Measurements from ENCODE around the gene TRIM23.

DNA sequence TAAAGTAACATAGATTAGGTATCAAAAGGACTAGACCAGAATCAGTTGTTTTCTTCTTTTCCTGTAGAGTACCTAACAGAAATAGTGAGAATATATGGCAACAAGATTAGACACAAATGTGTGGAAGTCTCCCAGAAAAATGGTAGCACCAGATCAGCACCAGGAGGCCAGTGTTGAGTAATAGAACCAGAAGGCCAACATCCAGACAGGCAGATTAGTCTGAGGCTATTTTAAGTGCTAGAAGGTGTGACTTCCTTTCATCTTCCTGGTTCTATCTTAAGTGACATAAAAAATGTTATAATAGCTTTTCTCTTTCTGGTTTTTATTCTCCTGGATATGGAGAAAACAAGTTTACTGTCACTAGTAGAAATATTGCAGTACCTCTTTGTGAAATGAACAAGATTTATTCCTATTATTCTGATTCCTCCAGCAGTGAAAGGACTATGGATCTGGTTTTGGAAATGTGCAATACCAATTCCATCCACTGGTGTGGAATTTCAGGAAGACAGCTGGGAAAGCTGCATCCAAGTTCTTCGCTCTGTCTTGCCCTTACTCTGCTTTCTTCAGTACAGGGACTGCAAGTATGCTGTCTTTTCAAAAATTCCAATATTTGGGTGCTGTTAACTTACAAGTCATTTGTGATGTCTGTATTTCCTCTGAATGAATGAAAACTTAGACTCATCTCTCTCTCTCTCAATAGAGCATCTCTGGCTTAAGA lies 39.8 kb upstream of the TRIM23 start:
- TF ChIP-seq, protein P1, sequence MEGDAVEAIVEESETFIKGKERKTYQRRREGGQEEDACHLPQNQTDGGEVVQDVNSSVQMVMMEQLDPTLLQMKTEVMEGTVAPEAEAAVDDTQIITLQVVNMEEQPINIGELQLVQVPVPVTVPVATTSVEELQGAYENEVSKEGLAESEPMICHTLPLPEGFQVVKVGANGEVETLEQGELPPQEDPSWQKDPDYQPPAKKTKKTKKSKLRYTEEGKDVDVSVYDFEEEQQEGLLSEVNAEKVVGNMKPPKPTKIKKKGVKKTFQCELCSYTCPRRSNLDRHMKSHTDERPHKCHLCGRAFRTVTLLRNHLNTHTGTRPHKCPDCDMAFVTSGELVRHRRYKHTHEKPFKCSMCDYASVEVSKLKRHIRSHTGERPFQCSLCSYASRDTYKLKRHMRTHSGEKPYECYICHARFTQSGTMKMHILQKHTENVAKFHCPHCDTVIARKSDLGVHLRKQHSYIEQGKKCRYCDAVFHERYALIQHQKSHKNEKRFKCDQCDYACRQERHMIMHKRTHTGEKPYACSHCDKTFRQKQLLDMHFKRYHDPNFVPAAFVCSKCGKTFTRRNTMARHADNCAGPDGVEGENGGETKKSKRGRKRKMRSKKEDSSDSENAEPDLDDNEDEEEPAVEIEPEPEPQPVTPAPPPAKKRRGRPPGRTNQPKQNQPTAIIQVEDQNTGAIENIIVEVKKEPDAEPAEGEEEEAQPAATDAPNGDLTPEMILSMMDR (IDR thresholded peaks at IDR 0.05; ENCODE audit: borderline replicate concordance, extremely low read depth, low read length, poor library complexity, severe bottlenecking) = peak; percentile 21
- no peak for TF ChIP-seq EZH2 (IDR thresholded peaks at IDR 0.05; ENCODE audit: borderline replicate concordance, low read depth, low read length, severe bottlenecking)

Measured in DND-41 (cell line).